GM12878 (cell line): ENCODE data around the gene SLC6A9. TPM values are rescaled to one million over a fixed set of nuclear protein-coding genes. Genes with fewer than 3 reads are reported as not detected.
A peak's percentile ranks its signal among the peaks of the same experiment; 100 is the strongest.

Source experiments
- ATAC-seq: fragments of 200-7000 bp; cut with Tn5 transposase; 3 replicates; pipeline ENCODE4 v1.9.1; 2020; ENCODE audit warnings: mild to moderate bottlenecking, moderate library complexity
- BruUV-seq: library from RNA; stranded (reverse); fragments of 400-500 nt; replicated peaks from 2 replicates; lab custom pipeline; 2021; lab: Mats Ljungman, UMichigan
- CTCF ChIA-PET: fragments of 300-600 bp; sonication (Branson Sonifier 250); formaldehyde crosslinking; extraction: SDS; loops from one replicate; lab custom pipeline; 2021; ENCODE audit warnings: inconsistent platforms; lab: Yijun Ruan, JAX
- POLR2A ChIA-PET: fragments of 350-600 bp; formaldehyde crosslinking; extraction: SDS; loops from one replicate; lab custom pipeline; 2021; ENCODE audit warnings: inconsistent platforms; lab: Charles Lee
- RAD21 ChIA-PET: fragments of 300-600 bp; sonication (Branson Sonifier 250); formaldehyde crosslinking; loops from one replicate; lab custom pipeline; 2023; ENCODE audit warnings: antibody characterized with exemption; ENCODE audit not compliant: unreplicated experiment; lab: Charles Lee
- SMC1A ChIA-PET: fragments of 300-600 bp; sonication (Branson Sonifier 250); formaldehyde crosslinking; loops from one replicate; lab custom pipeline; 2023; ENCODE audit not compliant: unreplicated experiment, uncharacterized antibody; lab: Charles Lee
- DNase-seq: peaks from one replicate; pipeline ENCODE4 v3.0.0-alpha.2; 2011; ENCODE audit warnings: low read depth, low spot score
- FAIRE-seq: peaks from 3 replicates; lab custom pipeline; 2011; peaks lifted over from hg19 to GRCh38; lab: Jason Lieb, UNC
- H2AFZ ChIP-seq: 2 replicates; pipeline ENCODE4 v1.6.0; 2011; ENCODE audit warnings: low read depth, low read length, control low read depth; ENCODE audit not compliant: control insufficient read depth
- H3K27ac ChIP-seq: 2 replicates; pipeline ENCODE4 v1.5.1; 2011; ENCODE audit warnings: control low read depth; ENCODE audit not compliant: control insufficient read depth, insufficient read depth
- H3K27me3 ChIP-seq, 2 experiments: replicated peaks in 1 of 2; 2 replicates each; pipeline versions ENCODE4 v1.6.0 to v1.6.1; 2011; ENCODE audit warnings: low read length in 1 of 2; ENCODE audit not compliant: control insufficient read depth in 2 of 2, insufficient read depth in 2 of 2
- H3K36me3 ChIP-seq, 2 experiments: 2 replicates each; pipeline ENCODE4 v1.5.1; 2011; ENCODE audit warnings: low read length in 1 of 2; ENCODE audit not compliant: control insufficient read depth in 2 of 2, insufficient read depth in 2 of 2
- H3K4me1 ChIP-seq: 2 replicates; pipeline ENCODE4 v1.6.1; 2011; ENCODE audit warnings: mild to moderate bottlenecking, low read length, moderate library complexity, mixed read lengths; ENCODE audit not compliant: control insufficient read depth, insufficient read depth
- H3K4me2 ChIP-seq: 2 replicates; pipeline ENCODE4 v1.6.0; 2011; ENCODE audit warnings: control low read depth; ENCODE audit not compliant: control insufficient read depth, insufficient read depth
- H3K4me3 ChIP-seq: fragments of 200-600 bp; sonication (generic); 2 replicates; pipeline ENCODE4 v1.5.1; 2016
- H3K79me2 ChIP-seq: 2 replicates; pipeline ENCODE4 v1.6.0; 2011; ENCODE audit warnings: low read length; ENCODE audit not compliant: control insufficient read depth, insufficient read depth
- H3K9ac ChIP-seq: 2 replicates; pipeline ENCODE4 v1.8.0; 2011; ENCODE audit warnings: low read length, control low read depth, mixed read lengths; ENCODE audit not compliant: control insufficient read depth, insufficient read depth
- H3K9me3 ChIP-seq: replicated peaks from 3 replicates; pipeline ENCODE4 v1.5.1; 2011; ENCODE audit warnings: mild to moderate bottlenecking, low read length; ENCODE audit not compliant: control insufficient read depth, insufficient read depth
- H4K20me1 ChIP-seq: 2 replicates; pipeline ENCODE4 v1.6.0; 2011; ENCODE audit not compliant: control insufficient read depth, insufficient read depth
- BHLHE40 ChIP-seq, 2 experiments: fragments of 450-650 bp in 1 of 2; IDR thresholded peaks; 2 replicates each; pipeline ENCODE4 v1.6.1; 2011 to 2017; ENCODE audit warnings: low read depth in 2 of 2, borderline replicate concordance in 1 of 2, improper control_type of control experiment in 1 of 2, low read length in 1 of 2, mild to moderate bottlenecking in 1 of 2
- CBFB ChIP-seq: IDR thresholded peaks from 2 replicates; pipeline ENCODE4 v1.6.1; 2016; ENCODE audit warnings: antibody characterized with exemption, low read depth
- CEBPB ChIP-seq, 2 experiments: fragments of 150-350 bp in 1 of 2; IDR thresholded peaks; 2 replicates each; pipeline ENCODE4 v1.6.1; 2012 to 2014; ENCODE audit warnings: low read depth in 2 of 2, low read length in 2 of 2, borderline replicate concordance in 1 of 2, inconsistent platforms in 1 of 2
- CREB1 ChIP-seq: IDR thresholded peaks from 2 replicates; pipeline ENCODE4 v1.6.1; 2012; ENCODE audit warnings: low read depth, mild to moderate bottlenecking, inconsistent platforms
- CTCF ChIP-seq, 3 experiments: IDR thresholded peaks in 2 of 3; conservative IDR thresholded peaks in 1 of 3; 2 replicates each; pipeline ENCODE4 v1.5.1; 2011; ENCODE audit warnings: low read depth in 3 of 3, low read length in 3 of 3, mild to moderate bottlenecking in 3 of 3, control low read depth in 2 of 3, moderate library complexity in 2 of 3, inconsistent platforms in 1 of 3, mixed read lengths in 1 of 3; ENCODE audit not compliant: control insufficient read depth in 2 of 3, insufficient read depth in 1 of 3; ENCODE audit errors: extremely low read depth in 1 of 3
- GABPA ChIP-seq: IDR thresholded peaks from 2 replicates; pipeline ENCODE4 v1.6.1; 2014; ENCODE audit warnings: antibody characterized with exemption, low read depth, mild to moderate bottlenecking, inconsistent platforms
- HDAC2 ChIP-seq: fragments of 200-600 bp; sonication (generic); IDR thresholded peaks from 2 replicates; pipeline ENCODE4 v1.6.1; 2017
- IKZF2 ChIP-seq, 2 experiments: fragments of 450-650 bp; IDR thresholded peaks; 2 replicates each; pipeline ENCODE4 v1.6.1; 2017; ENCODE audit warnings: mild to moderate bottlenecking in 2 of 2, moderate library complexity in 2 of 2
- YBX1 ChIP-seq: fragments of 450-650 bp; IDR thresholded peaks from 2 replicates; pipeline ENCODE4 v1.6.1; 2016; ENCODE audit warnings: antibody characterized with exemption
- WGBS: methylation state at CpG from one replicate; pipeline ENCODE4 v1.1.6; 2016; ENCODE audit warnings: low lambda C conversion rate; ENCODE audit not compliant: insufficient replicate concordance, insufficient coverage; ENCODE audit errors: missing lambda C conversion rate; 5-methylcytosine and 5-hydroxymethylcytosine counted together
- in situ Hi-C: fragments of 300-500 bp; cut with MboI; formaldehyde crosslinking; loops from 9 replicates; pipeline ENCODE4 v1.14.3; 2018; ENCODE audit warnings: mixed read lengths
- intact Hi-C: fragments of 100-400 bp; cut with micrococcal nuclease; formaldehyde crosslinking; loops from one replicate; pipeline ENCODE4 v1.14.2; 2022; ENCODE audit not compliant: unreplicated experiment
- polyA plus RNA-seq, 11 experiments: library from polyadenylated mRNA; depleted of rRNA in 4 of 11; unstranded in 6 of 11; stranded (reverse) in 5 of 11; fragments of >200 nt; fragmentation: Nextera tagmentation in 4 of 11; fragmentation: Illumina TruSeq in 1 of 11; extraction: Ambion mirVana in 4 of 11; extraction: Trizol in 1 of 11; gene quantifications; 1 replicate in 1 of 11; 2 replicates in 10 of 11; pipeline versions ENCODE4 v1.2.1 to v1.2.3, GENCODE V29; 2011 to 2016; ENCODE audit warnings: inconsistent platforms in 2 of 11, missing spikeins in 2 of 11, low read depth in 1 of 11
- total RNA-seq, 4 experiments: library from RNA; depleted of rRNA in 3 of 4; stranded (reverse); fragments of >200 nt in 3 of 4; fragmentation: Illumina TruSeq in 1 of 4; extraction: Trizol in 1 of 4; gene quantifications; 2 replicates each; pipeline versions ENCODE4 v1.2.1 to v1.2.3, GENCODE V29; 2013 to 2021

Gene SLC6A9
- total and polyA plus RNA-seq, 10 of the 15 experiments (the other 5 are each of a cell fraction or from before 2014, with no cell fraction given): 0.02 to 2.0 (median 0.63) TPM

GRCh38 chr1:44035726-44036408 lies 4.6 kb upstream of the SLC6A9 start:
- POLR2A ChIA-PET: interaction anchor here (0.8 kb wide), 1 partner anchor 273 kb away, joined by 3 read pairs; no protein-coding TSS in a partner anchor

More at GRCh38 chr1:44035726-44036408, 4.6 kb upstream of the SLC6A9 start:
- no TSS peak for BruUV-seq
- FAIRE-seq: no peak
- Histone ChIP-seq H3K4me3 (no peak overlapping the region), H2AFZ (no peak overlapping the region), H3K9ac (no peak overlapping the region), H3K4me2 (no peak overlapping the region), H4K20me1 (no peaks in the 10 kb centered on the region), H3K79me2 (no peaks in the 10 kb centered on the region), H3K27me3 (no peaks in the 10 kb centered on the region), H3K9me3 (no peaks in the 10 kb centered on the region), H3K27ac (no peak overlapping the region), H3K36me3 (no peaks in the 10 kb centered on the region), H3K4me1 (peaks cover 3% of the 10 kb centered on the region; the same call in 1 of the 2 replicates)
- peak; percentile 30 for ATAC-seq
- ChIA-PET CTCF (interaction anchor here (0.8 to 8.9 kb wide), 21 partner anchors 11 to 797 kb away, joined by 3 to 167 read pairs (median 4); partner anchors contain the start of gene DPH2), RAD21 (interaction anchor here (0.8 to 4.5 kb wide), 9 partner anchors 10 to 273 kb away, joined by 3 to 39 read pairs (median 5); partner anchors contain the start of gene IPO13), SMC1A (interaction anchor here (1.0 to 3.4 kb wide), 8 partner anchors 11 to 559 kb away, joined by 3 to 37 read pairs (median 6); no protein-coding TSS in a partner anchor)
- TF ChIP-seq CBFB: no peak
- TF ChIP-seq BHLHE40 (IDR thresholded peaks at IDR 0.05; ENCODE audit: borderline replicate concordance in 1 of 2, low read depth in 2 of 2, low read length in 1 of 2): no peak
- no peak for TF ChIP-seq CEBPB (IDR thresholded peaks at IDR 0.05; ENCODE audit: borderline replicate concordance in 1 of 2, low read depth in 2 of 2, low read length in 2 of 2)
- no peak for TF ChIP-seq YBX1
- TF ChIP-seq GABPA: no peak
- no peak for TF ChIP-seq CREB1
- no peak for TF ChIP-seq IKZF2 (IDR thresholded peaks at IDR 0.05)
- no peak for TF ChIP-seq HDAC2
- TF ChIP-seq CTCF (IDR thresholded peaks at IDR 0.05 in 2 of 3, conservative IDR thresholded peaks at IDR 0.05 in 1 of 3; ENCODE audit: control insufficient read depth in 2 of 3, extremely low read depth in 1 of 3, insufficient read depth in 1 of 3, low read depth in 3 of 3, low read length in 3 of 3): no peak
- in situ Hi-C loops (loop anchor here (10.0 kb wide), 1 partner anchor 271 kb away; no protein-coding TSS in a partner anchor), intact Hi-C loops (loop anchor here (1.0 to 5.0 kb wide), 4 partner anchors 31 to 507 kb away; partner anchors contain the start of gene IPO13)
- no peak for DNase-seq
- WGBS: 63% methylated on average over 7 of the region's 8 CpGs
